ENCODE results near the gene GBP1. TPM values are rescaled to one million over a fixed set of nuclear protein-coding genes. Genes with fewer than 3 reads are reported as not detected.

The GBP1 gene
- total and polyA plus RNA-seq, 2 experiments from 2014 or later: 0.13 TPM; not detected in 1

DNA sequence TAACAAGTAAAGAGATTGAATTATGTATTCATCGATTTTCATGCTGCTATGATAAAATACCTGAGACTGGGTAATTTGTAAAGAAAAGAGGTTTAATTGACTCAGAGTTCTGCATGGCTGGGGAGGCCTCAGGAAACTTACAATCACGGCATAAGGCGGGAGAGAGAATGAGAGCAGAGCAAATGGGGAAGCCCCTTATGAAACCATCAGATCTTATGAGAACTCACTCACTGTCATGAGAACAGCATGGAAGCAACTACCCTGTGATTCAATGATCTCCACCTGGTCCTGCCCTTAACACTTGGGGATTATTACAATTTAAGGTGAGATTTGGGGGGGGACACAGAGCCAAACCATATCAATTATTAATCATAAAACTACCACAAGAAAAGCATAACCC lies 39.1 kb downstream of the GBP1 start (continued):
- TF ChIP-seq, protein P1, sequence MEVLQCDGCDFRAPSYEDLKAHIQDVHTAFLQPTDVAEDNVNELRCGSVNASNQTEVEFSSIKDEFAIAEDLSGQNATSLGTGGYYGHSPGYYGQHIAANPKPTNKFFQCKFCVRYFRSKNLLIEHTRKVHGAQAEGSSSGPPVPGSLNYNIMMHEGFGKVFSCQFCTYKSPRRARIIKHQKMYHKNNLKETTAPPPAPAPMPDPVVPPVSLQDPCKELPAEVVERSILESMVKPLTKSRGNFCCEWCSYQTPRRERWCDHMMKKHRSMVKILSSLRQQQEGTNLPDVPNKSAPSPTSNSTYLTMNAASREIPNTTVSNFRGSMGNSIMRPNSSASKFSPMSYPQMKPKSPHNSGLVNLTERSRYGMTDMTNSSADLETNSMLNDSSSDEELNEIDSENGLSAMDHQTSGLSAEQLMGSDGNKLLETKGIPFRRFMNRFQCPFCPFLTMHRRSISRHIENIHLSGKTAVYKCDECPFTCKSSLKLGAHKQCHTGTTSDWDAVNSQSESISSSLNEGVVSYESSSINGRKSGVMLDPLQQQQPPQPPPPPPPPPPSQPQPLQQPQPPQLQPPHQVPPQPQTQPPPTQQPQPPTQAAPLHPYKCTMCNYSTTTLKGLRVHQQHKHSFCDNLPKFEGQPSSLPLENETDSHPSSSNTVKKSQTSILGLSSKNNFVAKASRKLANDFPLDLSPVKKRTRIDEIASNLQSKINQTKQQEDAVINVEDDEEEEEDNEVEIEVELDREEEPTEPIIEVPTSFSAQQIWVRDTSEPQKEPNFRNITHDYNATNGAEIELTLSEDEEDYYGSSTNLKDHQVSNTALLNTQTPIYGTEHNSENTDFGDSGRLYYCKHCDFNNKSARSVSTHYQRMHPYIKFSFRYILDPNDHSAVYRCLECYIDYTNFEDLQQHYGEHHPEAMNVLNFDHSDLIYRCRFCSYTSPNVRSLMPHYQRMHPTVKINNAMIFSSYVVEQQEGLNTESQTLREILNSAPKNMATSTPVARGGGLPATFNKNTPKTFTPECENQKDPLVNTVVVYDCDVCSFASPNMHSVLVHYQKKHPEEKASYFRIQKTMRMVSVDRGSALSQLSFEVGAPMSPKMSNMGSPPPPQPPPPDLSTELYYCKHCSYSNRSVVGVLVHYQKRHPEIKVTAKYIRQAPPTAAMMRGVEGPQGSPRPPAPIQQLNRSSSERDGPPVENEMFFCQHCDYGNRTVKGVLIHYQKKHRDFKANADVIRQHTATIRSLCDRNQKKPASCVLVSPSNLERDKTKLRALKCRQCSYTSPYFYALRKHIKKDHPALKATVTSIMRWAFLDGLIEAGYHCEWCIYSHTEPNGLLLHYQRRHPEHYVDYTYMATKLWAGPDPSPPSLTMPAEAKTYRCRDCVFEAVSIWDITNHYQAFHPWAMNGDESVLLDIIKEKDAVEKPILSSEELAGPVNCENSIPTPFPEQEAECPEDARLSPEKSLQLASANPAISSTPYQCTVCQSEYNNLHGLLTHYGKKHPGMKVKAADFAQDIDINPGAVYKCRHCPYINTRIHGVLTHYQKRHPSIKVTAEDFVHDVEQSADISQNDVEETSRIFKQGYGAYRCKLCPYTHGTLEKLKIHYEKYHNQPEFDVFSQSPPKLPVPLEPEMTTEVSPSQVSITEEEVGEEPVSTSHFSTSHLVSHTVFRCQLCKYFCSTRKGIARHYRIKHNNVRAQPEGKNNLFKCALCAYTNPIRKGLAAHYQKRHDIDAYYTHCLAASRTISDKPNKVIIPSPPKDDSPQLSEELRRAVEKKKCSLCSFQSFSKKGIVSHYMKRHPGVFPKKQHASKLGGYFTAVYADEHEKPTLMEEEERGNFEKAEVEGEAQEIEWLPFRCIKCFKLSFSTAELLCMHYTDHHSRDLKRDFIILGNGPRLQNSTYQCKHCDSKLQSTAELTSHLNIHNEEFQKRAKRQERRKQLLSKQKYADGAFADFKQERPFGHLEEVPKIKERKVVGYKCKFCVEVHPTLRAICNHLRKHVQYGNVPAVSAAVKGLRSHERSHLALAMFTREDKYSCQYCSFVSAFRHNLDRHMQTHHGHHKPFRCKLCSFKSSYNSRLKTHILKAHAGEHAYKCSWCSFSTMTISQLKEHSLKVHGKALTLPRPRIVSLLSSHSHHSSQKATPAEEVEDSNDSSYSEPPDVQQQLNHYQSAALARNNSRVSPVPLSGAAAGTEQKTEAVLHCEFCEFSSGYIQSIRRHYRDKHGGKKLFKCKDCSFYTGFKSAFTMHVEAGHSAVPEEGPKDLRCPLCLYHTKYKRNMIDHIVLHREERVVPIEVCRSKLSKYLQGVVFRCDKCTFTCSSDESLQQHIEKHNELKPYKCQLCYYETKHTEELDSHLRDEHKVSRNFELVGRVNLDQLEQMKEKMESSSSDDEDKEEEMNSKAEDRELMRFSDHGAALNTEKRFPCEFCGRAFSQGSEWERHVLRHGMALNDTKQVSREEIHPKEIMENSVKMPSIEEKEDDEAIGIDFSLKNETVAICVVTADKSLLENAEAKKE (CRISPR knock-in tag; IDR thresholded peaks at IDR 0.05): no peak

DNA sequence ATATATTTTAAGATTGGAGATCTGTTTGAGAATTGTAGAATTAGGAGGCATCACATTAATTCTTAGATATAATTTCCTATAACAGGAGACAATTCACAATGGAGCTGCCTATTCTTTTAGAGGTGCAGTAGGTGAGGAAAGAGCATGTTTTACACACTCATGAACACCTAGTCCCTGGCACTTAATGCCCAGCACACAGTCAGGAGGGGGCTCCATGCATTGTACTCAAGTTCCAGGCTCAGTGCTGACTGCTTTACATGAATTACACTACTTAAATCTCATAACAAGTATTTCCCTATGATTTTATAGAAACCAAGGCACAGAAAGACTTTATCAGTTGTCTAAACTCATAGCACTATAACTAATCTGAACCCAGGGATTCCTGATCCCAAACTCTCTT lies 42.0 kb downstream of the GBP1 start:
- Histone ChIP-seq H3K4me2 (no peak overlapping the region), H2AFZ (no peak overlapping the region; the same call in 1 of the 2 replicates), H3F3A (replicated peaks; ENCODE audit: low read depth) (no peaks in the 10 kb centered on the region), H4K20me1 (replicated peaks; ENCODE audit: insufficient read depth) (no peaks in the 10 kb centered on the region), H3K4me3 (no peak overlapping the region), H3K9me2 (ENCODE audit: insufficient read depth) (no peaks in the 10 kb centered on the region), H3K4me1 (ENCODE audit: insufficient read depth) (no peaks in the 10 kb centered on the region; the same call in 1 of the 2 replicates), H3K36me3 (ENCODE audit: insufficient read depth) (no peaks in the 10 kb centered on the region), H3K27ac (ENCODE audit: low read depth) (no peak overlapping the region), H3K79me2 (replicated peaks; ENCODE audit: insufficient read depth) (no peaks in the 10 kb centered on the region), H3K27me3 (ENCODE audit: insufficient read depth) (no peaks in the 10 kb centered on the region)
- peaks cover 5% of the 10 kb centered on the region for H3K27me3 Mint-ChIP-seq (ENCODE audit: insufficient read depth, low read depth, poor library complexity)
- H3K27ac Mint-ChIP-seq: no peak overlapping the region
- H3K4me1 Mint-ChIP-seq: peaks cover 9% of the 10 kb centered on the region
- no peak overlapping the region for H3K4me3 Mint-ChIP-seq
- H3K36me3 Mint-ChIP-seq (ENCODE audit: low read depth): no peaks in the 10 kb centered on the region
- no peak for DNase-seq (ENCODE audit: low spot score)
- no peak for ATAC-seq
- H3K9me3 Mint-ChIP-seq: no peaks in the 10 kb centered on the region; the same call in 2 of the 3 replicates
- TF ChIP-seq, protein P2, sequence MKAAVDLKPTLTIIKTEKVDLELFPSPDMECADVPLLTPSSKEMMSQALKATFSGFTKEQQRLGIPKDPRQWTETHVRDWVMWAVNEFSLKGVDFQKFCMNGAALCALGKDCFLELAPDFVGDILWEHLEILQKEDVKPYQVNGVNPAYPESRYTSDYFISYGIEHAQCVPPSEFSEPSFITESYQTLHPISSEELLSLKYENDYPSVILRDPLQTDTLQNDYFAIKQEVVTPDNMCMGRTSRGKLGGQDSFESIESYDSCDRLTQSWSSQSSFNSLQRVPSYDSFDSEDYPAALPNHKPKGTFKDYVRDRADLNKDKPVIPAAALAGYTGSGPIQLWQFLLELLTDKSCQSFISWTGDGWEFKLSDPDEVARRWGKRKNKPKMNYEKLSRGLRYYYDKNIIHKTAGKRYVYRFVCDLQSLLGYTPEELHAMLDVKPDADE (IDR thresholded peaks at IDR 0.05): no peak
- TF ChIP-seq STAT1 (IDR thresholded peaks at IDR 0.05; ENCODE audit: unreplicated experiment) (no peak), NANOG (IDR thresholded peaks at IDR 0.05; ENCODE audit: borderline replicate concordance) (no peak), ZNF114 (CRISPR knock-in tag; IDR thresholded peaks at IDR 0.05) (no peak), EZH2phosphoT487 (IDR thresholded peaks at IDR 0.05; ENCODE audit: unreplicated experiment) (no peak), CREB1 (CRISPR knock-in tag; IDR thresholded peaks at IDR 0.05; ENCODE audit: low read depth) (no peak), EZH2 (IDR thresholded peaks at IDR 0.05; ENCODE audit: low read depth, unreplicated experiment) (no peak)
- TF ChIP-seq, protein P3, sequence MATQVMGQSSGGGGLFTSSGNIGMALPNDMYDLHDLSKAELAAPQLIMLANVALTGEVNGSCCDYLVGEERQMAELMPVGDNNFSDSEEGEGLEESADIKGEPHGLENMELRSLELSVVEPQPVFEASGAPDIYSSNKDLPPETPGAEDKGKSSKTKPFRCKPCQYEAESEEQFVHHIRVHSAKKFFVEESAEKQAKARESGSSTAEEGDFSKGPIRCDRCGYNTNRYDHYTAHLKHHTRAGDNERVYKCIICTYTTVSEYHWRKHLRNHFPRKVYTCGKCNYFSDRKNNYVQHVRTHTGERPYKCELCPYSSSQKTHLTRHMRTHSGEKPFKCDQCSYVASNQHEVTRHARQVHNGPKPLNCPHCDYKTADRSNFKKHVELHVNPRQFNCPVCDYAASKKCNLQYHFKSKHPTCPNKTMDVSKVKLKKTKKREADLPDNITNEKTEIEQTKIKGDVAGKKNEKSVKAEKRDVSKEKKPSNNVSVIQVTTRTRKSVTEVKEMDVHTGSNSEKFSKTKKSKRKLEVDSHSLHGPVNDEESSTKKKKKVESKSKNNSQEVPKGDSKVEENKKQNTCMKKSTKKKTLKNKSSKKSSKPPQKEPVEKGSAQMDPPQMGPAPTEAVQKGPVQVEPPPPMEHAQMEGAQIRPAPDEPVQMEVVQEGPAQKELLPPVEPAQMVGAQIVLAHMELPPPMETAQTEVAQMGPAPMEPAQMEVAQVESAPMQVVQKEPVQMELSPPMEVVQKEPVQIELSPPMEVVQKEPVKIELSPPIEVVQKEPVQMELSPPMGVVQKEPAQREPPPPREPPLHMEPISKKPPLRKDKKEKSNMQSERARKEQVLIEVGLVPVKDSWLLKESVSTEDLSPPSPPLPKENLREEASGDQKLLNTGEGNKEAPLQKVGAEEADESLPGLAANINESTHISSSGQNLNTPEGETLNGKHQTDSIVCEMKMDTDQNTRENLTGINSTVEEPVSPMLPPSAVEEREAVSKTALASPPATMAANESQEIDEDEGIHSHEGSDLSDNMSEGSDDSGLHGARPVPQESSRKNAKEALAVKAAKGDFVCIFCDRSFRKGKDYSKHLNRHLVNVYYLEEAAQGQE (IDR thresholded peaks at IDR 0.05; ENCODE audit: unreplicated experiment): no peak

Measured in GM23338 (cell line).